Lower leg skin (tissue), 3 donors: ENCODE measurements around the gene CAMK2B.

Source experiments
- CTCF ChIP-seq, 3 donors: fragments of 450-650 bp; IDR thresholded peaks; one replicate each; pipeline ENCODE4 v1.5.1; 2016; ENCODE audit warnings: antibody characterized with exemption in 3 of 3, mild to moderate bottlenecking in 3 of 3, moderate library complexity in 2 of 3
- POLR2A ChIP-seq, 2 donors: fragments of 450-650 bp; IDR thresholded peaks; one replicate each; pipeline ENCODE4 v1.6.1; 2016 to 2017; ENCODE audit warnings: antibody characterized with exemption in 2 of 2, mild to moderate bottlenecking in 1 of 2, moderate library complexity in 1 of 2

- TF ChIP-seq CTCF (IDR thresholded peaks at IDR 0.05) = no peak
- no peak for TF ChIP-seq POLR2A (IDR thresholded peaks at IDR 0.05)
Observed at GRCh38 chr7:44272981-44273380, 52.4 kb downstream of the CAMK2B start.
